NCI-H128 (cell line): ENCODE data around the gene C19orf38.

Experiments
- DNase-seq: peaks from one replicate; lab custom pipeline; 2025; ENCODE audit not compliant: unreplicated experiment; lab: John Stamatoyannopoulos, UW

C19orf38 gene, protein sequence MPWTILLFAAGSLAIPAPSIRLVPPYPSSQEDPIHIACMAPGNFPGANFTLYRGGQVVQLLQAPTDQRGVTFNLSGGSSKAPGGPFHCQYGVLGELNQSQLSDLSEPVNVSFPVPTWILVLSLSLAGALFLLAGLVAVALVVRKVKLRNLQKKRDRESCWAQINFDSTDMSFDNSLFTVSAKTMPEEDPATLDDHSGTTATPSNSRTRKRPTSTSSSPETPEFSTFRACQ

GRCh38 chr19:10848230-10848856, at the start of gene C19orf38:
TSS of gene C19orf38 (plus strand) at chr19:10848415. CDS start at chr19:10848509, 94 bp downstream.
- DNase-seq = no peak

DNA sequence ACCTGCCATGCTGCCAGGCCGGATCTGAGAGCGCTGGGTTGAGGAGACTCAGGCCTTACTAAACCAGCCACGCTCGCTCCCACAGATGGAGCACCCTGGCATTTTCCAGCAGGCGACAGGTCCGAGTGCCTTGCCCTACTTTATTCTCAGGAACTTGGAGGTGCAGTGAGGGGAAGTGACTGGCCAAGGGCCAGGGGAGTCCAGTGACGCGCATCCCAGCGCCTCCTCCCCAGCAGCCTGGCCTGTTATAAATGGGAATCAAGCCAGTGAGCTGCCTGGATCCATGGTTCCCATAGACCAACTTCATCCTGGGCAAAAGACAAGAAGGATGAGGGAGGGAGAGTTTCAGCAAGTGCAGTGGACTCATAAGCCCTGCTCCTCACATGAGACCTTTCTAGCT, 47.7 kb upstream of the C19orf38 start:
- no peak for DNase-seq

GRCh38 chr19:10802479-10802878, 45.7 kb upstream of the C19orf38 start:
- DNase-seq = no peak

DNA sequence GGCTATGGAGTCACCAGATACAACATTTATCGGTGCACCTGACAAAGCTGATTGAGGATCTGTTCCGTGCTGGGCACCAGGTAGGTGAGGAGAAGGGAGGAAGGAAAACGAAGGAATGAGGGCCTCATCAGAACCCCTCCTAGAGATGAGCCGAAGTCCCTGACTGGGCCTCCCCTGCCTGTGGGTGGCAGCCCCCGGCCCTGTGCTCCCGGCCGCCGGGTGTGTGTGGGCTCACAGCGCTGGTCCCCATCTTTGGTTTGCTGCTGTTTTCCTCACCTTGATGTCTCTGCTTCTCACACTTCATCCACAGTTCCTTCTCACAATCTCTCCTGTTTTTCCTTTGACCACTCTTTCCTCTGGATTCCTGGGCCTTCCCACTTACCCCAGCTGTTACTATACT, 45.0 kb upstream of the C19orf38 start:
- no peak for DNase-seq

DNA sequence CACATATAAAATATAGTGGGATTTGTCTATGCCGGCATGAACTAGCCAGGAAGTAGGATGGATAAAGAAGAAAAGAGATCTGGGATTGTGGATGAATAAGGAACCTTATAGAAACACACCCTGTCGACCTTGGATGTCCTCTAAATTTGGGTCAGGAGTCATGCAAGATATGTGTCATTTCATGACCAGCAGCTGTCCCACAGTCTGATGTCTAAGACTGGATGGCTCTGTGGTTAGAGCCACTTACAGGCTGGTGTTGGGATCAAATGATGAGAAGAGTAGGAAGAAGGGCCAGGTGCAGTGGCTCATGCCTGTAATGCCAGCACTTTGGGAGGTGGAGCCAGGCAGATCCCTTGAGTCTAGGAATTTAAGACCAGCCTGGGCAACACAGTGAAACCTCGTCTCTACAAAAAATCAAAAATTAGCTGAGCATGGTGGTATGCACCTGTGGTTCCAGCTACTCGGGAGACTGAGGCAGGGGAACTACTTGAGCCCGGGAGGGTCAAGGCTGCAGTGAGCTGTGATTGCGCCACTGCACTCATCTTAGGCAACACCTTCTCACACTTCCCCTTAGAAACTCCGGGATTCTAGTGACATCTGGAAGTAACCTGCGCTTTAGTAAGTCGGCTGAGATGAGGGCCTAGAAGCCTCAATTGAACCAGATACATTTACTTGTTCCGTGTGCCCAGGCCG, 43.0 kb upstream of the C19orf38 start:
- DNase-seq = no peak

DNA sequence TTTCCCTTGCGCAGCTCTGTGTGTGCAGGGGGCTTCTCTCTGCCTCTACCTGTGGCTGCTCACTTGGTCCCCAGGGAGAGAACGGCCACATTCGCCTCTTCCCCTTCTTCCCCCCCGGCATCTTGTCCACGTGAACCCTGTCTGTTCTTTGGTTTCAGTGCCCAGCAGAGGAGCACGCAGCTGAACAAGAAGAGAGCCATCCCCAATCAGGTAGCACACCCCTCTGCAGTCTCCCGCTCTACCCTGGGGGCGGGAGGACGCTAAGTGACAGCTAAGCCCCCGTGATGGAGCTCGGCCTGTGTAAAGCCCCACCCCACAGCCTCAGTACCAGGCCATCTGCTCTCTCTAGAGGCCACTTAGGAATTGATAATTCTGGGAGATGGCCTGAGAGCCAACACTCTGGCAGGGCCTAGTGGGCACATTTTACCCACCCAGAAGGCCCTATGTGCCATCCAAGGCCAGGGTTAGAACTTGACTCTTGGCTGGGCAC, 42.4 kb upstream of the C19orf38 start:
- no peak for DNase-seq

- no peak for DNase-seq
These were observed 39.1 kb upstream of the C19orf38 start for GRCh38 chr19:10808937-10809649.

- no peak for DNase-seq
These were observed 38.4 kb upstream of the C19orf38 start for GRCh38 chr19:10809651-10810285.

DNA sequence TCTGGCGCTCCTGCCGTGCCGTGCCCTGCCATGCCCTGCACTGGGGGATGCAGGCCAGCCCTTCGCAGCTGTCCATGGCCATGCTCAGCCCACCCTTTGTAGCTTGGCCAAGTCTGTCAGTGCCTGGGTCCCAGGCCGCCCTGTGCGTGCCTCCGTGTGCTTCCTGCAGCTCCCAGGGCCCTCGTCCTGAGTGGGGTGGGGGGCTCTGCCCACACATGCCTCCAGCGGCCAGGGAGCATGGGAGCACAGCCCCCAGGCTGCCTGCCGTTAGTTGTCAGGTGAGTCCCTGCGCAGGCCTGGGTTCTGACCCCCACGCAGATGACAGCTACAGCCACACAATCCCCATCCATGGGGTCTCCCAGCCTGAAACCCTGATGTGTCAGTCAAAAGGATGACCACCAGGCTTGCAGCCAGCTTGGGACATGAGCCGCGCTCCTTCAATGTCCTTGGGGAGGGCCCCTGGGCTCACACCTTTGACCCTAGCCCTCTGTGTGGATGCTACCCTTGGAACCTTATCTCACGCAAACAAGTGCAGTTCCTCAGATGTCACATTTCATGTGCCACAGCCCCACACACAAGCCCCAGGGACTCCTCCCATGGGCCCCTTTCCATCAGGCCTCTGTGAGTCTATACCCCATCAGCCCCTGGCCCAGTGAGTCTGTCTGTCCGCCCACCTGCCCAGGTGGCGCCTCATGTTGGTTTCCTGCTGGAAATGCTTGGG, 36.7 kb upstream of the C19orf38 start:
- no peak for DNase-seq

GRCh38 chr19:10812196-10812595, 36.0 kb upstream of the C19orf38 start:
- no peak for DNase-seq

DNA sequence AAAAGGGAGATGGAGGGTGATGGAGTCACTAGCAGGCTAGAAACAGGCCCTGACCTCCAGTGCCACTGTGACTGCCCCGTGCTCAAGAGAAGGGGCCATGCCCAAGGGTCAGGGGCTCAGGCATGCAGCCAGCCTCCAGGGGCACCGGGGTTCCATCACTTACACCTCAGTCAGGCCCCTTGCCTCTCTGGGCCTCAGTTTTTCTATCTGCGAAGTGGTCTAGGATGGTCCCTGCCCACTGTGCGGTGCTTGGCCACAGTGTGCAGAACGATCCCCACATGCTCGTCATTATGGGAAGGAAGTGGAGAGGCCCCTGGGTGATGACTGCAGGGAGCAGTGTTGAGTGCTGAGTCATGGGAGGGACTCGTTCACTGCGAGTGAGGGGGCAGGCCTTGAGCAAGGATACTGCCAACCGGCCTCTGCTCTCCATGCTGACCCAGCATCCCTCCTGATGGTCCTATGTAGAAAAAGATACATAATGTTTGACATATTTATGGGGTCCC, 35.3 kb upstream of the C19orf38 start:
- no peak for DNase-seq

DNA sequence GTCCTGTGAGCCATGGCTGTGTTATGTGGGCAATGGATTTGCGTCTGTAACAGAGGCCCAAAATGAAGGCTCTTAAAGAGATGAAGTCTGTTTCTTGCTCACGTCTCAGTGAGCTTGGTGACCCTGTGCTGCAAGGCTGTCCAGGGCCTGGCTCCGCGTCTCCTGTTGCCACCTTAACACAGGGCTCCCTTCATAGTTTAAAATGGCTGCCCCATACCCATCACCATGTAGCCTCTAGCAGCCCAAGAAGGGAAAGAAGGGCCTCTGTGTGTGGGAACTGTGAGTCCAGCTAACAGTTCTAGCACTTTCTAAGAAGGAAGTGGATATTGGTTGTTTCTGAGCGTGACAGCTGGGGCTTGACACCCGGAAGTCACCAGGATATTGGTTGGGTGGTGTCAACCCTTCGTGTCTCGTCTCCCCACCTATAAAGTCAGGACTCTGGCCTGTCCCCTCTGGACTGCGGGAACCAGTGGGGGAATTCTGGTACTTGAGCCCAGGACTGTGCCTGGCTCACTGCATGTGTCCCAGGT, 33.1 kb upstream of the C19orf38 start:
- DNase-seq = no peak

DNA sequence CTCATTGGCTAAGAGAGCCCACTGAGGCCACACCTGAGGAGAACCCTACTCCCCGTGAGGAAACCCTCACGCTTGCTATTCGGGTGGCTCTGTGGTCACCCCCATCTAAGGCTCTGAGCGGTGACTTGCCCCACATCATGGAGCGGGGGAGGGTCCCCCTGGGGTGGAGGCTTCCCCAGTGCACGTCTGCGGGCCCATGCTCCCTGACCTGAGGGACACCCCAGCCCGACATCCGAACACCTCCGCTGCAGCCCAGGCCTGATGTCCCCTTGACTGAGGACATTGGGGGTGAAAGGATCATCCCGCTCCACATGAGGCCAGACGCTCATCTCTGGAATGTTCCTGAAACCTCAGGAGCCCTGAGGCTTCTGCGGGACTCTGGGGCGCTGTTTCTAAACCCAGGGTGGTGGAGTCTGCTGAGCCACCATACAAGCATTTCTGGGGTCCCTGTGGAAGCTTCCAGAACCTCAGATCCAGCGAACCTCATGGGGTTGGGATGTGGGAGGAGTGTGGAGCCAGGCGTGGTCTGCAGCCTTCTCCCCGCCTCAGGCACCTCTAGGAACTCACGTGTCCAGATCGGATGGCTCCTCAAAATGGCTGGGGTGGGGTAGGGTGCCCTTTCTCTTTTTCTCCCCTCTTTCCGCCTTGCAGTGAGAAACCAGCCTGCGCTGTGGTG, 32.1 kb upstream of the C19orf38 start:
- no peak for DNase-seq

DNA sequence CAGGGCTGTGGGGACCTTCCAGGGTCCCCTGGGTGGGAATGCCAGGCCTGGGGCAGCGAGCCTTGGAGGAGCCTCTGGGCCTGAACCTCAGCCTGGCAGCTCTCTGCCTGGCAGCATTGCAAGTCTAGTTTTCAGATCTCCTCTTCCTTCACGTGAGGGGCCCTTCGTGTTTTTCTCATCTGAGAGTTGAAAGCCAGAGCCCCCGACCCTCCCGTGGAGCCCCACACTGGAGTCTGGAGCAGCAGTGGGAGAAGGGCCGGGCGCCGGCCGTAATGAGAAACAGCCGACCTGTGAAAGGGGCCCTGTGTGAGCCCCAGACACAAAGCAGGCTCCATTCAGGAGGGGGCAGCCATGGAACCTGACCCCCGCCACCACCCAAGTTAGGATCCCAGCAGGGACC, 31.5 kb upstream of the C19orf38 start:
- DNase-seq = no peak

DNA sequence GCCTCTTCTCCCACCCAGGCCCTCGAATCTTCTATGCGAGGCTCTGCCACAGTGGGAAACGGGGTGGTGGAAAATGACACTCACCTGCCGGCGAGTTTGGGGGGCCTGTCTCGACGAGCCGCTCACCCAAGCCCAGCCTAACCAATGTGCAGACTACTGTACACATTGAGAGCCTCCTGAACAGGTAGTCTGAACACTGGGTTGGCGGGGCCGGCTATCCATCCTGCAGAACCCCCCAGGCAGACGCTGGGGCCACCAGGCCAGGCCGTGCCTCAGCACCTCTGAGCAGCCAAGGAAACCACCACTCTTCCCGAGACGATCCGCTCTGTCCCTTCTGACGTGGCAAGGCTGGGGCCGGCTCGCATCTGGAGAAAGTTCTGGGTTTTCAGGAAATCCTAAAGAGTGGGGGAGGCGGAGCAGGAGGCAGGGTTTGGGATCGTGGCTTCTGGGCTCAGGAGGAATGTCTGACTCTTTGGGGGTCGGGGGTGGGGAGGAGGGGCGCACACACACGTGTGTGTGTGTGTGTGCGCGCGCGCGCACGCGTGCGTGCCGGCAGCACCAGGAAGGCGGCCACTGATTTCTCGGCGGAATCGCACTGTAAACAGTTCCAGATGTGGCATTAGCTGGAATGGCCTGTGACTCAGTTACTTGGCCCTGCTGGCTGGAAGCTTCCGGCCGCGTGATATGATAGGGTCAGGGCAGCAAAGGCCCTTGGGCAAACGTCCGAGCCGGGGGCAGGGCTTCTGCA, 30.8 kb upstream of the C19orf38 start:
- DNase-seq = no peak

- no peak for DNase-seq
These were observed 29.7 kb upstream of the C19orf38 start for GRCh38 chr19:10818301-10819123.

- no peak for DNase-seq
These were observed 28.8 kb upstream of the C19orf38 start for GRCh38 chr19:10819124-10820060.
